ENCODE measurements around the gene FAM83C.
"Not testable (repeated sequence)": the region's sequence is repeated elsewhere in the genome, so short reads cannot be mapped to it uniquely, and the experiment has no call there.

Gene FAM83C

GRCh38 chr20:35267092-35267491 is 25.1 kb downstream of the FAM83C start:
- DNase-seq, result no peak

- no peak for DNase-seq
These were observed 27.5 kb downstream of the FAM83C start for GRCh38 chr20:35264755-35265154.

- no peak for DNase-seq
These were observed 28.5 kb downstream of the FAM83C start for GRCh38 chr20:35263532-35264341.

GRCh38 chr20:35262731-35263531 is 29.3 kb downstream of the FAM83C start:
- peak in 1 of 51 donors; percentile 13 for DNase-seq

GRCh38 chr20:35262321-35262720 is 29.9 kb downstream of the FAM83C start:
- DNase-seq, result not testable (repeated sequence)

- DNase-seq, result peak in 1 of 51 donors; percentile 8
These were observed 31.8 kb downstream of the FAM83C start for GRCh38 chr20:35260426-35260825.

GRCh38 chr20:35257175-35257909 is 34.9 kb downstream of the FAM83C start:
- no peak for DNase-seq

GRCh38 chr20:35254448-35254999 is 37.7 kb downstream of the FAM83C start:
- DNase-seq, result no peak

- no peak for DNase-seq
These were observed 39.2 kb downstream of the FAM83C start for GRCh38 chr20:35253010-35253409.

- not testable (repeated sequence) for DNase-seq
These were observed 39.6 kb downstream of the FAM83C start for GRCh38 chr20:35252598-35252997.

- DNase-seq, result no peak
These were observed 40.2 kb downstream of the FAM83C start for GRCh38 chr20:35252037-35252461.

GRCh38 chr20:35251613-35251940 is 40.6 kb downstream of the FAM83C start:
- no peak for DNase-seq

- DNase-seq, result no peak
These were observed 43.4 kb downstream of the FAM83C start for GRCh38 chr20:35248641-35249475.

GRCh38 chr20:35246723-35247122 is 45.5 kb downstream of the FAM83C start:
- no peak for DNase-seq

GRCh38 chr20:35243986-35244385 is 48.2 kb downstream of the FAM83C start:
- DNase-seq, result no peak

- no peak for DNase-seq
These were observed 48.9 kb downstream of the FAM83C start for GRCh38 chr20:35243317-35243716.

GRCh38 chr20:35240811-35241293 is 51.4 kb downstream of the FAM83C start:
- no peak for DNase-seq

- no peak for DNase-seq
These were observed 52.0 kb downstream of the FAM83C start for GRCh38 chr20:35240083-35240810.

GRCh38 chr20:35238735-35239134 is 53.5 kb downstream of the FAM83C start:
- DNase-seq, result no peak

GRCh38 chr20:35238170-35238569 is 54.1 kb downstream of the FAM83C start:
- no peak for DNase-seq

Data from hypothalamus (tissue), 51 donors.